NCI-H510A (cell line): ENCODE results near the gene SLC25A24.
"Not testable (repeated sequence)": the region's sequence is repeated elsewhere in the genome, so short reads cannot be mapped to it uniquely, and the experiment has no call there.

Experiments
- DNase-seq: peaks from one replicate; lab custom pipeline; 2025; lab: John Stamatoyannopoulos, UW

SLC25A24 gene

DNA sequence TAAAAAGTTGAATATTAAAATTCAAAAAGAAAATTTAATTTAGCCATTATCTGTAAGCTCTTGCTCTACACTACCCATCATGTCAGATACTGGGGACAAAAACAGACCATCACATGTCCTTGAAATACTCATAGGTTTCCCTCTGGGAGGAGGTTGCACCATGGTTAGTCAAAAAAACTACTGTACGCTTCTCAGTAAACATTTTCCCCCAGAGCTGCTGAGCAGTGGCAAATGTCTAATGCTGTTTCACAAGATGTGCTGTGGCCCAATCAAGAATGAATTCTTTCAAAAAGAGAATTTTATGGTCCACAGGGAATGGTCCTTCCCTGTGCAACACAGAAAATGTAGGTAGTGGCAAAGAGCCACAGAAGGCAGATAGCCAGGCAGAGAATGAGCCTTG is 6.1 kb downstream of the SLC25A24 start:
- no peak for DNase-seq

DNA sequence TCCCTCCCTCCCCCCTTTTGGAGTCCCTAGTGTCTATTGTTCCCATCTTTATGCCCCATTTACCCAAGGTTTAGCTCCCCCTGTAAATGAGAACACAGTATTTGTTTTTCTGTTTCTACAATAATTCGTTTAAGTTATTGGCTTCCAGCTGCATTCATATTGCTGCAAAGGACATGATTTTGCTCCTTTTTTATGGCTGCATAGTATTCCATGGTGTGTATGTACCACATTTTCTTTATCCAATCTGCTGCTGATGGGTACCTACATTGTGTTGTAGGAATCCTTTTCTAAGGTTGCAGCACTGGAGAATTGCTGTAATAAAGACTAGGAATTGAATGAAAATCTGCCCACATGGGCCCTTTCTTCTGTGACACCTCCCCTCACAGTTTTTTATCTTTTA is 6.8 kb downstream of the SLC25A24 start:
- no peak for DNase-seq

DNA sequence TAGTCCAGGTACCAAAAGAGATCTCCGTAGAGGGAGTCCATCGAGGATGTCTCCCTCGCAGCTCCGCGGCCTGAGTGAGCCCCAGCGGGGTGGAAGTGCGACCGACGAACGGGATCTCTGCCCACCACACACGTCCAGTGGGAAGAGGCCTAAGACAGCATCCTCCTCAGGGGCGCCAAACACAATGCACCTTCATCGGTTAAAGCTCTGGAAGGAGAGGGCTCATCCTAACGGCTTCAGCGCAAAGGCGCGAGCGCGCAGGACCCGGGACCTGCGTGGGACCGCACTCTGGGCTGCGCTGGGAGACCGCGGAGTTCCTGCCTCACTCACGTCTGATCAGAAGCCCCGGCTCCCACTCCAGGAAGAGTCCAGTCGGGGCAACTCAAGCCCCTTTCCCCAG is 7.6 kb downstream of the SLC25A24 start:
- DNase-seq, result no peak

DNA sequence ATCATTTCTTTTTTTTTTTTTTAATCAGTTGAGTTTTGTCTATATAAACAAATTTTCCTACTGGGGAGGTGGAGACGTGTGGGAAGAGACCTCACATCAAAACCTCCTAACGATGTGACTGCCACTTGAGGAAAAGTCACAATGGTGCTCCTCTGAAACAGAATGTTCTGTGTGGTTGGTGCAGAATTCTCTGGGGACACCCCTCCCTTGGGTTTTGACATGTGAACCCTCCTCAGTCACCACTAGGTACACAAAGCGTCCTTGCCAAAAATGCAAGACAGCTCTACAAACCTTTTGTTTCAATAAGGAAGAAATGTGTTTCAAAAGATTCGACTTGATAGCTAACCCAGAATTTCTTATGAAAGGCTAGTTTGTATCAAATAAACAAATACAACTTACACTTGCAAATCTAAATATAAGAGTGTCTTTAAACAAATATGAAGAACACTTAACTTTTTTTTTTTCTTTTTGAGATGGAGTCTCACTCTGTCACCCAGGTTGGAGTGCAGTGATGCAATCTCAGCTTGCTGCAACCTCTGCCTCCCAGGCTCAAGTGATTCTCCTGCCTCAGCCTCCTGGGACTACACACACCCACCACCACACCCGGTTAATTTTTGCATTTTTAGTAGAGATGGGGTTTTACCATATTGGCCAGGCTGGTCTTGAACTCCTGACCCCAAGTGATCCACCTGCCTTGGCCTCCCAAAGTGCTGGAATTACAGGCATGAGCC is 9.3 kb downstream of the SLC25A24 start:
- DNase-seq, result no peak

DNA sequence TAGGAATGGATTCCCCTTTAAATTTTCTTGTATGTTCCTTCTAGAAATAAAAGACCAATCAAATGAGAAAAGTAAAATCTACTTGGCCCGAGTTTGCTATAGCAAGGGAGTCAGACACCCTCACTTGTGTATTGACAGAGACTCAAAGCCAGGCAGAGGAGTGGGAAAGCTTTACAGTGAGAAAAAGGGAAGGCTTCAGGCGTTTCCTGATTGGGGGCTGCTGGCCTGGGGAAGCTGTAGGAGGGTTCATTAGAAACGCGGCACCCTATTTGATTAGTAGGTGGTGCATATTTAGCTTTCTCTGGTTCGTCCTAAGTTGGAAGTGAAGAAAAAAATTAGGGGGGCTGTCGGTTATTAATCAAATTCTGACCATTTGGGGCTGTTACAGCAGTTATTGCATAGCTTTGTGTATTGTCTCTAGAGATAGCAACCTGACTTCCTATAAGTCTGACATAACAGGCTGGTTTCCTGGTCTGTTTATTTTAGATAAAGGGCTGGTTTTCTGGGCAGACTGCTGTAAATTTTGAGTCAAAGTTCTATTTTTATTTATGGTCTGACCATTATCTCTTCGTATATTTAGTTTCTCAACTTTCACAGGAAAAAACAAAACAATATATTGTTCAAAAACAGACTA is 10.0 kb downstream of the SLC25A24 start:
- DNase-seq, result no peak

DNA sequence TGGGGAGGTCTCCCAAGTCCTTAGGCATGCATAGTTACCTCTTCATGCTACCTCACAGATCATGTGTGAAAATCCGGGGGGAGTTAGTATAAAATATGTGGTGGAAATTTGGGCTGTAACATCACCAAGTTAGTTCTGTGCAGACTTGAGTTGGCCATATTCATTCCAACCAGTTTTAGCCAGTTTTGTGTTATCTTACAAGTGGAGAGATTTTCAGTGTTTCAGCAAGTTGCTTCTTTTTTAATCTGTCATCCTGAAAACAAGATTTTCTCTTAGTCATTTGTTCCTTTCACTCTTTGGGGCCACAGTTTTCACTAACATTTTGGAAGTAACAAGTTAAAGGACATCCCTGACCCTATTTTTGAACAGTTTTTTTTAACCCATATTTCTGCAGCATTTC is 11.3 kb downstream of the SLC25A24 start:
- no peak for DNase-seq

DNA sequence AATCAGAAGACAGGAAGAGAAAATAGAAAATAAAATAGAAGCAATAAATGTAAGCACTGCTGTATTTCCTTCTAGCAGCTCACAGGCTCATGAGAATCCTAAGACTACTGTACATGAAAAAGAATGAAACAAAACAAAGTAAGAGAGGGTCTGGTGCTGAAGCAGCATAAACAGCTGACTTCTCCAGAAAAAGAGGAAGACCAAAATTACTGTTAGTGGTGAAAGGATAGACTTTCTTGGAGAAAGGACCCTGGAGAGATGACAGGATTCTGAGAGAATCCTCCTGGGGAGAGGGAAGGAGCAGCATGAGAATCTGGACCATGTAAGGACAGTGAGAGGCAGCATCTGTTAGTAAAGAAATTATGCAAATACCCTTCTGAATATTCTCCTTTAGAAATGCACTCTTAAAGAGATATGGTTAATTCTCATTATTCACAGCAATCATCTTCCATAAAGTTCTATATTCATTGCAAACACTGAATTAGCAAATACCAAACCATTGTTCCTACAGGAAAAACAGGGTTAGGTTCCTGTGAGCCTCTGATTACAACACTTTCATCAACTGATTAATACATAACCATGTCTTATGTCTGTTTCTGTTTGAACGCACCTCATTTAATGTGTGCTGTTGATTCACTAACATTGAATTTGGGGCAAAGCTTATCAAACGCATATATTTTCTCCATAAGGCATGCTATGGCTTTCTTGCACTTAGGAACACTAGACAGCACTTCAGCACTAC is 17.0 kb downstream of the SLC25A24 start:
- no peak for DNase-seq

DNA sequence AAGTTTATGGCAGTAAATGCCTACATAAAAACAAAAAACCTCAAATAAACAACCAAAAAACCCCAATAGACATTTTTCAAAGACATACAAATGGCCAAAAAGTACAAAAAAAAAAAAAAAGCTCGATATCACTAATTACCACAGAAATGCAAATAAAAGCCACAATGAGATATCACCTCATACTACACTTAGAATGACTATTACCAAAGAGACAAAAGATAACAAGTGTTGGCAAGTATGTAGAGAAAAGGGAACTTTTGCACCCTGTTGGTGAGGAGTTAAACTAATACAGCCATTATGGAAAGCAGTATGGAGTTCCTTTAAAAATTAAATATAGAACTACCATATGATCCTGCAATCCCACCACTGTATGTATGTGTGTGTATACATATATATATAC is 21.1 kb downstream of the SLC25A24 start:
- no peak for DNase-seq

DNA sequence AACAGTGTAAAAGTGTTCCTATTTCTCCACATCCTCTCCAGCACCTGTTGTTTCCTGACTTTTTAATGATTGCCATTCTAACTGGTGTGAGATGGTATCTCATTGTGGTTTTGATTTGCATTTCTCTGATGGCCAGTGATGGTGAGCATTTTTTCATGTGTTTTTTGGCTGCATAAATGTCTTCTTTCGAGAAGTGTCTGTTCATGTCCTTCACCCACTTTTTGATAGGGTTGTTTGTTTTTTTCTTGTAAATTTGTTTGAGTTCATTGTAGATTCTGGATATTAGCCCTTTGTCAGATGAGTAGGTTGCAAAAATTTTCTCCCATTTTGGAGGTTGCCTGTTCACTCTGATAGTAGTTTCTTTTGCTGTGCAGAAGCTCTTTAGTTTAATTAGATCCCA is 37.7 kb downstream of the SLC25A24 start:
- DNase-seq, result not testable (repeated sequence)

DNA sequence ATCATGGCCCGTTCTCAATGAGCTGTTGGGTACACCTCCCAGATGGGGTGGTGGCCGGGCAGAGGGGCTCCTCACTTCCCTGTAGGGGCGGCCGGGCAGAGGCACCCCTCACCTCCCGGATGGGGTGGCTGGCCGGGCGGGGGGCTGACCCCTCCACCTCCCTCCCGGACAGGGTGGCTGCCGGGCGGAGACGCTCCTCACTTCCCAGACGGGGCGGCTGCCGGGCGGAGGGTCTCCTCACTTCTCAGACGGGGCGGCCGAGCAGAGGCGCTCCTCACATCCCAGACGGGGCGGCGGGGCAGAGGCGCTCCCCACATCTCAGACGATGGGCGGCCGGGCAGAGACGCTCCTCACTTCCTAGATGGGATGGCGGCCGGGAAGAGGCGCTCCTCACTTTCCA is 40.2 kb downstream of the SLC25A24 start:
- DNase-seq, result not testable (repeated sequence)

DNA sequence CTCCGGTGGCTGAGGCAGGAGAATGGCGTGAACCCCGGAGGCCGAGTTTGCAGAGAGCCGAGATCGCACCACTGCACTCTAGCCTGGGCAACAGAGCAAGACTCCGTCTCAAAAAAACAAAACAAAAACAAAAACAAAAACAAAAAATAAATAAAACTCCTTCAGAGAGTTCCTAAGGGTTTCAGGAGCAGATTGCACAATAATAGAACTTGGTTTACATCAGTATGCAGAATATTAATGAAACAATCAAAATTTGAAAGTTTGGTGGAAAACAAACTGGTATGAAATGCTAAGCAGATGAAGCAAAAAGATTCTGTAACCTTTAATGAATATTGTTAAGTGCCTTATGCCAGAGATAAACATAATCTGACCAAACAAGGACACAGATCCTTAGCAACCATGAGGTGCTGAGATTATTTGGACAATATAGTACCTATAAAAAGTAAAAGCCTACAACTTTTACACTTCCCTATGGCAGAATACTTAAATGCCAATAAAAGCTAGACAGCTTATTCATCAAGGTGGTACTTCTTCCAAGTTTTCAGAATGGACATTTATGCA is 41.2 kb downstream of the SLC25A24 start:
- DNase-seq, result no peak

DNA sequence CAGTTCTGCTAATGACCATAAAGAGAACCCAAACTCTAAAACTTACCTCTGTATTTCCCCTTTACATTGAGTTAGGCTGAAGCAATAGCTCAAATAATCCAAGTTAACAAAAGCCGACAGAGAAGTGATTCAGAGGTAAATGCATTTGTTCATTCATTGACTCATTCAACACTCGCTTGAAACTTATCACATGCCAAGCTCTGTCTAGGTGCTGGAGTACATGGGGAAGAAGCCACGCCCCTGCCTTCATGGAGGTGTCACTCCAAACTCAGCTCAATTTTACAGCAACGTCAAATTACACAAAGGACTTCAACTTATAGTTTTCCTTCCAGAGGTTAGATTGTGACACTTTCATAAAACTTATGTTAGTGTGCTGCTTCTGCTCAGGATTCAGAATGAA is 45.8 kb downstream of the SLC25A24 start:
- DNase-seq, result no peak

DNA sequence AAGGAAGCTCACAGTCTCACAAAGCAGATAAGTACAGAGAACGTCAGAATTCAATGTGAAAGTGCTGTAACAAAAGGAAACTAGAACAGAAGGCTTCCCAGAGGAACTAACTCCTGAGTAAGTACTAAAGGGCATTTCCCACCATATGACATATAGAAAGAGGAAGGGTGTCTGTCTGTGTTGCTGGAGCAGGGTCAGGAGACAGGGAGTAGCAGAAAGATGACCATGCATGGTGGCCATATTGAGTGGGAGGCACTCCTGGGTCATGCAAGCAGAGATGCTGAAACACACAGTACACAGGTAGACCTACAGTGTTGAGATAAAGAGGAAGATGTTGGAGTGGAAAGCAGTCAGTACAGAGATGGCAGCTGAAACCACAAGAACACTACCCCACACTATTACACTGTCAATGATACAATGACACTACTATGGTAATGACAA is 47.3 kb downstream of the SLC25A24 start:
- DNase-seq, result no peak

DNA sequence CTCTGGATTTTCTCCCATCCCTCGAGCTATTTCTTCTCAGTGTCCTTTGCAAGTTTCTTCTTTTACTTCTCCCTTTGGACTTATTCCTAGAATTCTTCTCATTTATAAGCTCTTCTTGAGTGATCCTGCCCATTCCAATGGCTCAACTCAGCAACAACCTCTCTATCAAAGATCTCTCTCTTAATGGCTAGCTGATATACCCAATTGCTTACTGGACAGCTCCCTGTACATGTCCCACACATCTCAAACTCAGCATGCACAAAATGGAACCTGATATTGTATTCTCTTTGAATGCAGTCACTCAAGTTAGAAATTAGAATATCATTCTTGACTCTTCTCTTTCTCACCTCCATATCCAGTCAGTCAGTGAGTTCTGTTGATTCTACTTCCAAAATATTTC is 48.6 kb downstream of the SLC25A24 start:
- no peak for DNase-seq

DNA sequence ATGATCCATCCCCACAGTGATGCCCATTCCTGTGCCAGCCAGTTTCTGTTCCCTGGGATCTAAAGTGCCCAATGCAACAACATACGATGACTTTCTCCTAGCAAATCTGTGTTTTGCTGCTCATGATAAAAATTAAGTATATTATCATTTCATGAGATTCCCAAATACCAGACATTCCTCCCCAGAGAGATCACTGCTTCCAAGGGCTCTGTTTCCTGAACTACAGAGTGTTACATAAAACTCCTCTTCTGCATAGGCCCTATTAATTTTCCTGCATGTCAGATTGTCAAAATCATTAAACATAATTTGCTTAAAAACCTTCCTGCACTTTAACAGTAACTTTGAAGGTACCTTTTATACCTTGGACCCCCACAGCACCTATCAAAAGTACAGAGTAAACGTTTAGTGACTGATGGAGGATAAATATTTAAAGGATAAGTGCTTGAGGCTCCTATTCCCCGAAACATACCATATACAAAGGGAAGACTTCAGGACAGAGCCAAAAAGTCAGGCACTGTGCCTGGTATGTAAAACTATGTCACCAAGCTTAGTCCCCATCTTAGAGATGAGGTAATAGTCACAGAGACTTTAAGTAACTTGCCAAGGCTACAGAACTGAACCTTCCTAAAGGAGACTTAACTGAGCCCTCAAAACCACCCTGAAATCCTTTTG is 50.2 kb downstream of the SLC25A24 start:
- no peak for DNase-seq

DNA sequence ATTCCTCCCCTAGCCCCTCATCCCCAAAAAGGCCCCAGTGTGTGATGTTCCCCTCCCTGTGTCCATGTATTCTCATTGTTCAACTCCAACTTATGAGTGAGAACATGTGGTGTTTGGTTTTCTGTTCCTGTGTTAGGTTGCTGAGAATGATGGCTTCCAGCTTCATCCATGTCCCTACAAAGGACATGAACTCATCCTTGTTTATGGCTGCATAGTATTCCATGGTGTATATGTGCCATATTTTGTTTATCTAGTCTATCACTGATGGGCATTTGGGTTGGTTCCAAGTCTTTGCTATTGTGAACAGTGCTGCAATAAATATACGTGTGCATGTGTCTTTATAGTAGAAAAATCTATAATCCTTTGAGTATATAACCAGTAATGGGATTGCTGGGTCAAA is 55.6 kb downstream of the SLC25A24 start:
- not testable (repeated sequence) for DNase-seq

DNA sequence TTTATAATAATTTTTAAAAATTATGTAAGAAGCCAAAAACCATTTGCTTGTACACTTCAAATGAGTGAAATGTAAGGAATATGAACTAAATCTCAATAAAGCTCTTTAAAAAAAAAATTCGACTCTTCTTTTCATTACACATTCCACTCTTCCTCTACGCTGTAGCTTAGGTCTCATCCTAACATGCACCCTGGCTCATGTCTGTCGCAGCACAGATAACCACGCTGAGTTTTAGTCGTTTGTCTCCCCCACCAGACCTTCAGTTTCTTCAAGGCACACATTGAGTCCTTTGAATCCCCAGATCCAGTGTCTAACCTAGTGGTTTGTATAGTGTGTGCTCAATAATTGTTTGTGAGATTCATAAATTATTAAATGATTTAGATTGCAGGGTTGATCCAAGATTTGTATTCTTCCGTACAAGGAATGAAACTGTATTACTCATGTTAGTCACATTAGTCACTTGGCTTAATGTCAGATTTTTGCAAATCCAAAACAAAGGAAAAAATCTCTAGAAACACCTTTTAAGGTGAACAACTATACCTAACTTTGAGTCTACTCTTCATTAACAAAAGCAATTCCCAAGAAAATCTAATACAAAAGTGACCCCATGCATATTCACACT is 57.3 kb downstream of the SLC25A24 start:
- DNase-seq, result no peak

DNA sequence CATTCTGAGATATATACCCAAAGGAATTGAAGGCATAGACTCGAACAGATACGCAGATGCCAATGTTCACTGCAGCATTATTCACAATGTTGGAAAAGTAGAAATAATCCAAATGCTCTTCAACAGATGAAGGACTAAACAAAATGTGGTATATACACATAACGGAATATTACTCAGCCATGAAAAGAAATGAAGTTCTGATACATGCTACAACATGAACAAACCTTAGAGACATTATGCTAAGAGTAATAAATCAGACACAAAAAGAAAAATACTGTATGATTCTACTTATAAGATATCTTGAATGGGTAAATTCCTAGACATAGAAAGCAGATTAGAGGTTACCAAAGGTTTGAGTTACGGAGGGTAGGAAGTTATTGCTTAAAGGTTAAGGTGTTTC is 57.9 kb downstream of the SLC25A24 start:
- DNase-seq, result no peak

DNA sequence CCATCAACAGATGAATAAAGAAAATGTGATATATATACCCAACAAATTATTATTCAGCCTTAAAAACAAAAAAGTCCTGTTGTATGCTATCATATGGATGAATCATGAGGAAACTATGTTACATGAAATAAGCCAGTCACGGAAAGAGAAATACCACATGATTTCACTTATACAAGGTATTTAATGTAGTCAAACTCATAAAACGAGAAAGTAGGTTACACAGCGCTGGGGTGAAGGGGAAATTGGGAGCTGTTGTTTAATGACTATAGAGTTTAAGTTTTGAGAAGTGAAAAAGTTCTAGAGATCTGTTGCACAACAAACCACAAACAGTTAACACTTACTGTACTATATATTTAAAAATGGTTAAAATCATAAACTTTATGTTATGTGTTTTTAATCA is 58.5 kb downstream of the SLC25A24 start:
- no peak for DNase-seq

DNA sequence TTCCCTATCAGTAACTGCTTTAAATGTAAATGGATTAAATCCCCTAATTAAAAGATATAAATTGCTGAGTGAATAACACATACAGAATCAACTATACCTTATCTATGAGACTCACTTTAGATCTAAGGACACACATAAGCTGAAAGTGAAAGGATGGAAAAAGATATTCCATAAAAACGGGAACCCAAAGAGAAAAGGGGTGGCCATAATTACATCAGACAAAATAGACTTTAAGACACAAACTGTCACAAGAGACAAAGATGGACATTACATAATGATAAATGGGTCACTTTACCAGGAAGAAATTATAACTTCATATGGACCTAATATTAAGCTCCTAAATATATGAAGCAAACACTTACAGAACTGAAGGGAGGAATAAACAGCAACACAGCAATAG is 59.2 kb downstream of the SLC25A24 start:
- DNase-seq, result no peak

DNA sequence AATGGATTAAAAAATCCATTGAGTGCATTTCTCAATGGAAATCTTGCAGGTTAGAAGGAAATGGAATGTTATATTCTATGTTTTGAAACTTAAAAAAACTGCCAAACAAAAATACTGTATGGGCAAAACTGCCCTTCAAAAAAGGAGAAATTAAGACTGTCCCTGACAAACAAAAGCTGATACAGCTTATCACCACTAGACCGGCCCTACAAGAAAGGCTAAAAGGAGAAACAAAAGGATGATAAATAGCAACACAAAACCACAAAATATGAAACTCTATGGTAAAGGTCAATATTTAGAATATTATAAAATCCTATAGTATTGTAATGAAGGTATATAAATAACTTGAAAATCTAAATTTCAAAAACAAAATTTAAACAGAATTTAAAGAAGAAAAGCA is 60.0 kb downstream of the SLC25A24 start:
- no peak for DNase-seq

DNA sequence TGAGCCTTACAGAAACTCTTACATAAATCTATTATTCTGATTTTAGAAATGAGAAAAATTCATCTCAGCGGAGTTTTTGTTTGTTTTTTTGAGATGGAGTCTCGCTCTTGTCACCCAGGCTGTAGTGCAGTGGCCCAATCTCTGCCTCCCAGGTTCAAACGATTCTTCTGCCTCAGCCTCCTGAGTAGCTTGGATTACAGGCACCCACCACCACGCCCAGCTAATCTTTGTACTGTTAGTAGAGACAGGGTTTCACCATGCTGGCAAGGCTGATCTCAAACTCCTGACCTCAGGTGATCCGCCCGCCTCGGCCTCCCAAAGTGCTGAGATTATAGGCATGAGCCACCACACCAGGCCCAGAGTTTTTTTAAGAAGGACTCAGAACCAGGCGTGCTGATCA is 60.6 kb downstream of the SLC25A24 start:
- not testable (repeated sequence) for DNase-seq
